Mammary epithelial cell (primary cell): ENCODE measurements around the gene PPP1R15B.

ENCODE experiments used
- EZH2 ChIP-seq: IDR thresholded peaks from 2 replicates; pipeline ENCODE4 v1.6.1; 2012; ENCODE audit warnings: low read length, inconsistent platforms, borderline replicate concordance
- TF ChIP-seq, protein P1 (sequence below), 2 donors: IDR thresholded peaks in 1 of 2; conservative IDR thresholded peaks in 1 of 2; 2 replicates each; pipeline ENCODE4 v1.5.1; 2011 to 2012; ENCODE audit warnings: inconsistent platforms in 2 of 2, low read length in 2 of 2, mild to moderate bottlenecking in 2 of 2, control low read depth in 1 of 2, low read depth in 1 of 2; ENCODE audit not compliant: insufficient read depth in 1 of 2; ENCODE audit errors: extremely low read depth in 1 of 2

GRCh38 chr1:204455063-204455830 is 43.6 kb upstream of the PPP1R15B start:
- TF ChIP-seq, protein P1, sequence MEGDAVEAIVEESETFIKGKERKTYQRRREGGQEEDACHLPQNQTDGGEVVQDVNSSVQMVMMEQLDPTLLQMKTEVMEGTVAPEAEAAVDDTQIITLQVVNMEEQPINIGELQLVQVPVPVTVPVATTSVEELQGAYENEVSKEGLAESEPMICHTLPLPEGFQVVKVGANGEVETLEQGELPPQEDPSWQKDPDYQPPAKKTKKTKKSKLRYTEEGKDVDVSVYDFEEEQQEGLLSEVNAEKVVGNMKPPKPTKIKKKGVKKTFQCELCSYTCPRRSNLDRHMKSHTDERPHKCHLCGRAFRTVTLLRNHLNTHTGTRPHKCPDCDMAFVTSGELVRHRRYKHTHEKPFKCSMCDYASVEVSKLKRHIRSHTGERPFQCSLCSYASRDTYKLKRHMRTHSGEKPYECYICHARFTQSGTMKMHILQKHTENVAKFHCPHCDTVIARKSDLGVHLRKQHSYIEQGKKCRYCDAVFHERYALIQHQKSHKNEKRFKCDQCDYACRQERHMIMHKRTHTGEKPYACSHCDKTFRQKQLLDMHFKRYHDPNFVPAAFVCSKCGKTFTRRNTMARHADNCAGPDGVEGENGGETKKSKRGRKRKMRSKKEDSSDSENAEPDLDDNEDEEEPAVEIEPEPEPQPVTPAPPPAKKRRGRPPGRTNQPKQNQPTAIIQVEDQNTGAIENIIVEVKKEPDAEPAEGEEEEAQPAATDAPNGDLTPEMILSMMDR (conservative IDR thresholded peaks at IDR 0.05 in 1 of 2, IDR thresholded peaks at IDR 0.05 in 1 of 2; ENCODE audit: extremely low read depth in 1 of 2, insufficient read depth in 1 of 2, low read depth in 1 of 2, low read length in 2 of 2): no peak
- TF ChIP-seq EZH2: no peak
